Right lobe of liver (tissue), 4 donors: Measurements from ENCODE around the gene SMCO1.

Experiments
- CTCF ChIP-seq, 4 donors: fragments of 200-600 bp in 3 of 4; fragments of 450-650 bp in 1 of 4; IDR thresholded peaks; one replicate each; pipeline versions ENCODE4 v1.5.1 to v1.8.0; 2016 to 2022; ENCODE audit warnings: antibody characterized with exemption in 4 of 4, mild to moderate bottlenecking in 2 of 4
- POLR2A ChIP-seq: fragments of 450-650 bp; IDR thresholded peaks from one replicate; pipeline ENCODE4 v1.6.1; 2017; ENCODE audit warnings: antibody characterized with exemption, mild to moderate bottlenecking
- donor health status: DM: no; HTN: no; CAD: no.
- donor health status: DM: no; HTN: no; CAD: no.
- donor health status: DM: no; HTN: yes; CAD: no.

GRCh38 chr3:196518966-196519717 lies 4.0 kb upstream of the SMCO1 start:
- TF ChIP-seq CTCF (IDR thresholded peaks at IDR 0.05) (peak; percentile 39 to 57 (median 49)), POLR2A (no peak)
